Ishikawa (cell line): ENCODE results near the gene GYS2.

Experiments used
- CEBPB ChIP-seq: IDR thresholded peaks from 2 replicates; pipeline ENCODE4 v1.6.1; 2012
- CREB1 ChIP-seq: IDR thresholded peaks from 2 replicates; pipeline ENCODE4 v1.6.1; 2012; ENCODE audit warnings: low read depth
- EGR1 ChIP-seq: IDR thresholded peaks from 2 replicates; pipeline ENCODE4 v1.6.1; 2012
- EP300 ChIP-seq: IDR thresholded peaks from 2 replicates; pipeline ENCODE4 v1.6.1; 2012; ENCODE audit warnings: borderline replicate concordance
- FOXM1 ChIP-seq: IDR thresholded peaks from 2 replicates; pipeline ENCODE4 v1.6.1; 2012; ENCODE audit warnings: low read depth, borderline replicate concordance
- NFIC ChIP-seq: IDR thresholded peaks from 2 replicates; pipeline ENCODE4 v1.6.1; 2012
- RAD21 ChIP-seq: IDR thresholded peaks from 2 replicates; pipeline ENCODE4 v1.6.1; 2012; ENCODE audit warnings: low read depth
- REST ChIP-seq: IDR thresholded peaks from 2 replicates; pipeline ENCODE4 v1.6.1; 2012; ENCODE audit warnings: low read depth, mild to moderate bottlenecking
- TAF1 ChIP-seq: IDR thresholded peaks from 2 replicates; pipeline ENCODE4 v1.6.1; 2012; ENCODE audit warnings: low read depth, mild to moderate bottlenecking
- TCF12 ChIP-seq: IDR thresholded peaks from 2 replicates; pipeline ENCODE4 v1.6.1; 2012; ENCODE audit warnings: low read depth
- TEAD4 ChIP-seq: IDR thresholded peaks from 2 replicates; pipeline ENCODE4 v1.6.1; 2012
- YY1 ChIP-seq: IDR thresholded peaks from 2 replicates; pipeline ENCODE4 v1.6.1; 2012; ENCODE audit warnings: low read depth
- ZBTB7A ChIP-seq: IDR thresholded peaks from 2 replicates; pipeline ENCODE4 v1.6.1; 2012; ENCODE audit warnings: low read depth
- TF ChIP-seq, protein P1 (sequence below): IDR thresholded peaks from 2 replicates; pipeline ENCODE4 v1.6.1; 2012
- TF ChIP-seq, protein P2 (sequence below): IDR thresholded peaks from 2 replicates; pipeline ENCODE4 v1.6.1; 2012

Gene GYS2

DNA sequence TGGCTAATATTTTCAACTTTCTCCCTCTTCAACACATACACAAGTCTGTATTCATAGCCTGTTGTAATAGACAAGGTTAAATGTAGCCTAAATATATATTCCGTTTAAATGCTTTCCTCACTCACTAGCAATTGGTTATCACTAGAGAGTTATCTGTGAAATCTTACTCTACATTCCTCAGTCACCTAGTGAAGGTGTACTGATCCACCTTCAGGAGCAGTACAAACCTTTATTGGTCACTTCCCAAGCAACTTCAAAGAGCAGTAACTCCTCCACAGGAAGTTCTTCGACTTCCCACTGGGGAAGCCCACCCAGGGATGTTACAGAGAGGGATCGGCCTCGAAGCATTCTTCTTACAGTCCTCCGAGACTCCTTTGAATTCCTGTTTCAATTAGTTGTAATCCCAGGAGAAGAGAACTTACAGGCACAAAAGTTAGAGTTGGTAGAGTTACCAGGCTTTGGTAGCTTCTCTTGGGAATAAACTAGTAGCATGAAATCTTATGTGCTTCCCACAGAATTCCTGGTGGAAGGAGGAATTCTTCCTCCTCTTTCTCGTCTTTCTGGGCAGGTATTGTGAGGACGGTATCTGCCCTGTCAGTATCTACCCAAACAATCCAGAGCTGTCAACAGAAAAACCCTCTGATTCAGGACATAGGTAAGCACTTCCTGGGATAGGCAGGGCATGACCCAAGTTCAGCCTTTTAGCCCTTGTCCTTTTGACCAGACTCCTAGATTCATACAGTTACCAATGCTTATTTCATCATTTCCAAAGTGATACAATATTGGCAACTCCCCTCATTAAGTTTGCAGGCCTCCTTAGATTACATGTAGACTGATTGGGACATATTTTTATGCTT is at the start of gene GYS2:
Gene GYS2 (minus strand): TSS at position 603 of the 857 bp plus-strand sequence. CDS start 255 bp downstream, at position 348.
- TF ChIP-seq, protein P1, sequence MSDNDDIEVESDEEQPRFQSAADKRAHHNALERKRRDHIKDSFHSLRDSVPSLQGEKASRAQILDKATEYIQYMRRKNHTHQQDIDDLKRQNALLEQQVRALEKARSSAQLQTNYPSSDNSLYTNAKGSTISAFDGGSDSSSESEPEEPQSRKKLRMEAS = no peak
- TF ChIP-seq EP300 (no peak), YY1 (no peak), CEBPB (no peak), NFIC (no peak), FOXM1 (no peak), ZBTB7A (no peak), CREB1 (no peak), TEAD4 (no peak), RAD21 (no peak), TCF12 (no peak), REST (no peak), TAF1 (no peak), EGR1 (no peak)
- TF ChIP-seq, protein P2, sequence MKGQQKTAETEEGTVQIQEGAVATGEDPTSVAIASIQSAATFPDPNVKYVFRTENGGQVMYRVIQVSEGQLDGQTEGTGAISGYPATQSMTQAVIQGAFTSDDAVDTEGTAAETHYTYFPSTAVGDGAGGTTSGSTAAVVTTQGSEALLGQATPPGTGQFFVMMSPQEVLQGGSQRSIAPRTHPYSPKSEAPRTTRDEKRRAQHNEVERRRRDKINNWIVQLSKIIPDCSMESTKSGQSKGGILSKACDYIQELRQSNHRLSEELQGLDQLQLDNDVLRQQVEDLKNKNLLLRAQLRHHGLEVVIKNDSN = no peak

DNA sequence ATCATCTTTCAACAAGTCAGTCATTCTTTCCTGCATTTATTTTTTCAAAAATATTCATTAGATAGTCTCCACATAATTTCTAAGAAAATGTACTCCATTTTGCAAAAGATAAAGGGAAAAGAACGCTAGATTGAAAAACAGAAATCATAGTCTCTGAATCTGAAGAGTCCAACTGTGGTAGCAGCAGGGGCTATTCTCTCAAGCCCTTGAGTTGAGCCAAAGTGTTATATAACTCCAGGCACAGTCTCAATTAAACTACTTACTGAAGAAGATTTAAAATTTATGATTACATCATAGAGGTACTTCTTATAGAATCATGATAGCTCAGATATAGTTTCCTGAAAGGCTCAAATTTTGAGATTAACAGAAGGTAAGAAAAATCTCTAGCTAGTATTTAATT is 47.2 kb upstream of the GYS2 start:
- TF ChIP-seq TAF1 (no peak), TEAD4 (no peak), EP300 (no peak), ZBTB7A (no peak), RAD21 (no peak), TCF12 (no peak), FOXM1 (no peak), EGR1 (no peak), CEBPB (no peak), REST (no peak), NFIC (no peak)
- TF ChIP-seq, protein P1 = no peak

DNA sequence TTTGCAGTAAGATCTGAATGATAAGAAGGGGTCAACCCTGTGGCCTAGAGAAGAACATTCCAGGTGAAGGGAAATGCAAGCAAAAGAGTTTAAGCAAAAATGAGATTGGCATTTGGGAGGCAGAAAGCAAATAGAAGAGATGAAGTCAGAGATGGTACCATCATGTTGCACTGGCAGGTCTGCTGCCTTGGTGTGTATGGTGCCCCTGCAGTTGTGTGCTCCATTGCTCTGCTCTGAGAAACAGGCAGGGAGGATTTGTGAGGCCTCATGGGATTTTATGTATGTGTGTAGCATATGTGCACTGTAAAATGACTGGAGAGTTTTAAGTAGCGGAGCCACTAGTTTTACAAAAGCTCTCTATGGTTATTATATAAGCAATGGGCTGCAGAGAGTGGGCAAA is 46.4 kb upstream of the GYS2 start:
- TF ChIP-seq TCF12 = no peak
- TF ChIP-seq, protein P1 = no peak
- TF ChIP-seq TEAD4 = no peak
- no peak for TF ChIP-seq RAD21
- TF ChIP-seq FOXM1 = no peak
- TF ChIP-seq ZBTB7A = no peak
- TF ChIP-seq, protein P2 = no peak

GRCh38 chr12:21649034-21649433 is 44.4 kb upstream of the GYS2 start:
- TF ChIP-seq NFIC = no peak
- no peak for TF ChIP-seq RAD21
- TF ChIP-seq ZBTB7A = no peak
- no peak for TF ChIP-seq TAF1
- TF ChIP-seq CEBPB = no peak
- TF ChIP-seq TCF12 = no peak
- no peak for TF ChIP-seq FOXM1
- TF ChIP-seq YY1 = no peak
- TF ChIP-seq EP300 = no peak
- TF ChIP-seq EGR1 = no peak
- TF ChIP-seq TEAD4 = no peak
- no peak for TF ChIP-seq CREB1

- TF ChIP-seq REST (no peak), ZBTB7A (no peak), RAD21 (no peak), EGR1 (no peak), TEAD4 (no peak), CREB1 (no peak), FOXM1 (no peak), CEBPB (no peak), NFIC (no peak), YY1 (no peak)
- TF ChIP-seq, protein P1 = no peak
- TF ChIP-seq, protein P2 = no peak
These were observed 43.7 kb upstream of the GYS2 start for GRCh38 chr12:21648378-21648777.
